Calu3 (cell line): ENCODE data around the gene ADI1. TPM values are rescaled to one million over a fixed set of nuclear protein-coding genes. Genes with fewer than 3 reads are reported as not detected.

ENCODE experiments used
- BruUV-seq: library from RNA; stranded (reverse); fragments of 400-500 nt; replicated peaks from 2 replicates; lab custom pipeline; 2021; lab: Mats Ljungman, UMichigan
- CTCF ChIA-PET: fragments of 300-600 bp; sonication (Branson Sonifier 250); formaldehyde crosslinking; loops from one replicate; lab custom pipeline; 2022; ENCODE audit warnings: antibody characterized with exemption; lab: Charles Lee
- DNase-seq: peaks from one replicate; pipeline ENCODE4 v3.0.0; 2022
- H3K27ac Mint-ChIP-seq: one replicate; pipeline ENCODE4 v1.8.0; 2022; ENCODE audit warnings: mixed read lengths; ENCODE audit not compliant: unreplicated experiment
- H3K27me3 Mint-ChIP-seq: one replicate; pipeline ENCODE4 v1.8.0; 2022; ENCODE audit warnings: mixed read lengths; ENCODE audit not compliant: unreplicated experiment
- H3K36me3 Mint-ChIP-seq: one replicate; pipeline ENCODE4 v1.8.0; 2022; ENCODE audit warnings: mild to moderate bottlenecking, moderate library complexity, mixed read lengths; ENCODE audit not compliant: insufficient read depth, unreplicated experiment
- H3K4me1 Mint-ChIP-seq: one replicate; pipeline ENCODE4 v1.8.0; 2022; ENCODE audit warnings: mild to moderate bottlenecking, low read depth, mixed read lengths; ENCODE audit not compliant: unreplicated experiment
- H3K4me3 Mint-ChIP-seq: one replicate; pipeline ENCODE4 v1.8.0; 2022; ENCODE audit warnings: mild to moderate bottlenecking, low read depth, moderate library complexity, mixed read lengths; ENCODE audit not compliant: unreplicated experiment
- H3K9me3 Mint-ChIP-seq: one replicate; pipeline ENCODE4 v1.8.0; 2022; ENCODE audit warnings: low read depth, mixed read lengths; ENCODE audit not compliant: unreplicated experiment
- intact Hi-C: fragments of 100-400 bp; cut with micrococcal nuclease; formaldehyde crosslinking; loops from one replicate; pipeline ENCODE4 v1.10.0; 2022; ENCODE audit not compliant: unreplicated experiment
- total RNA-seq: library from RNA; stranded (reverse); gene quantifications from 2 replicates; pipeline ENCODE4 v1.2.3, GENCODE V29; 2022
- TF ChIP-seq, protein P1 (sequence below): fragments of 200-600 bp; IDR thresholded peaks from one replicate; pipeline ENCODE4 v1.8.0; 2022; ENCODE audit warnings: antibody characterized with exemption; ENCODE audit not compliant: unreplicated experiment

The ADI1 gene
- total RNA-seq, 1 experiment from 2014 or later = 32.6 TPM

DNA sequence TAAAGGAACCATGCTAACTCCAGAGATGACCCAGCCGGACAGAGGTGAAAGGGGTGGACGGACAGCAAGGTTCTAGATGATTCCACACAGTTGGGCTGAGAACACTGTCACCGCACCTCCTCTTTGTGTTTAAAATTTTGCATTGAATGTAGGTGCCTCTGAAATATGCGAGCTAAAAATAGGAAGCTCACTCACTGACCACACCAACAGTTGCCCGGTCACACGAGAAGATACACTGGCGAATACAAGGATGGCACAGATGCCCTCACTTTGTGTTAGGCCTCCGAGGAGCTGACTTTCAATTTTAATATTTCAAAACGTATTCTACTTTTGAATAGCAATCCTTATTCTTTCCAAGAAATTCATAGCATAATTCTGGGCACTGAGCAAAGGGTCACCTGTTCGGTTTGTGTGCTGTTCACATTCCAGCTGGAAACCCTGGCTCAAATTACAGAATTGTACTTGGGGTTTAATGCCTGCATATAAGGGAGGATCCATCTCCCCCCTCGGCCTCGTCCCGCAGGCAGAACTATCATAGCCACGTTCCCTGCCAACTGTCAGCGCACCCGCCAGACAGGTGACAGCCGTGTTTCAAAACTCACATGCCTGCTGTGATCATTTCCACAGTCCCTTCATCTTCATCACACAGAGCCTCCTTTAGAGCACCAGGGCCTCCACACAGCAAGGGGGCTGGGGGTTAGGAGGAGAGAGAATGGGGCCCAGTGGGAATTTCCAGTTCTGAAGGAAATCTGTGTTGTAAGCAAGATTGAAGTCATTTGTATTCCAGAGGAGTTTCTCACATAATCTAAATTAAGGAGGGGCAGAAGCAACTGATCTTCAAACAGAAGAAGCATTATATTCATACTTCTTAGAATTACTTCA, 48.2 kb downstream of the ADI1 start:
- intact Hi-C loops = no loop called here
- Mint-ChIP-seq H3K27me3 (no peaks in the 10 kb centered on the region), H3K27ac (no peak overlapping the region), H3K4me1 (no peaks in the 10 kb centered on the region), H3K36me3 (peaks cover 29% of the 10 kb centered on the region), H3K4me3 (no peak overlapping the region), H3K9me3 (no peaks in the 10 kb centered on the region)
- CTCF ChIA-PET = interaction anchor here (0.8 kb wide), 1 partner anchor 10 kb away, joined by 3 read pairs; no protein-coding TSS in a partner anchor
- no TSS peak for BruUV-seq
- TF ChIP-seq, protein P1, sequence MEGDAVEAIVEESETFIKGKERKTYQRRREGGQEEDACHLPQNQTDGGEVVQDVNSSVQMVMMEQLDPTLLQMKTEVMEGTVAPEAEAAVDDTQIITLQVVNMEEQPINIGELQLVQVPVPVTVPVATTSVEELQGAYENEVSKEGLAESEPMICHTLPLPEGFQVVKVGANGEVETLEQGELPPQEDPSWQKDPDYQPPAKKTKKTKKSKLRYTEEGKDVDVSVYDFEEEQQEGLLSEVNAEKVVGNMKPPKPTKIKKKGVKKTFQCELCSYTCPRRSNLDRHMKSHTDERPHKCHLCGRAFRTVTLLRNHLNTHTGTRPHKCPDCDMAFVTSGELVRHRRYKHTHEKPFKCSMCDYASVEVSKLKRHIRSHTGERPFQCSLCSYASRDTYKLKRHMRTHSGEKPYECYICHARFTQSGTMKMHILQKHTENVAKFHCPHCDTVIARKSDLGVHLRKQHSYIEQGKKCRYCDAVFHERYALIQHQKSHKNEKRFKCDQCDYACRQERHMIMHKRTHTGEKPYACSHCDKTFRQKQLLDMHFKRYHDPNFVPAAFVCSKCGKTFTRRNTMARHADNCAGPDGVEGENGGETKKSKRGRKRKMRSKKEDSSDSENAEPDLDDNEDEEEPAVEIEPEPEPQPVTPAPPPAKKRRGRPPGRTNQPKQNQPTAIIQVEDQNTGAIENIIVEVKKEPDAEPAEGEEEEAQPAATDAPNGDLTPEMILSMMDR = no peak
- no peak for DNase-seq

- no TSS peak for BruUV-seq
- Mint-ChIP-seq H3K27me3 (no peaks in the 10 kb centered on the region), H3K4me3 (no peak overlapping the region), H3K4me1 (no peaks in the 10 kb centered on the region), H3K36me3 (peaks cover 33% of the 10 kb centered on the region), H3K27ac (no peak overlapping the region), H3K9me3 (no peaks in the 10 kb centered on the region)
- no peak for DNase-seq
- TF ChIP-seq, protein P1 = no peak
- CTCF ChIA-PET = interaction anchor here (0.8 kb wide), 1 partner anchor 9 kb away, joined by 3 read pairs; no protein-coding TSS in a partner anchor
- intact Hi-C loops = no loop called here
Observed at GRCh38 chr2:3470166-3470651, 49.1 kb downstream of the ADI1 start.

GRCh38 chr2:3469486-3469885, 49.8 kb downstream of the ADI1 start:
- DNase-seq = no peak
- H3K4me3 Mint-ChIP-seq = no peak overlapping the region
- H3K36me3 Mint-ChIP-seq = peaks cover 40% of the 10 kb centered on the region
- CTCF ChIA-PET = no interaction called here
- TF ChIP-seq, protein P1 = no peak
- no peaks in the 10 kb centered on the region for H3K9me3 Mint-ChIP-seq
- intact Hi-C loops = no loop called here
- no TSS peak for BruUV-seq
- no peaks in the 10 kb centered on the region for H3K27me3 Mint-ChIP-seq
- no peak overlapping the region for H3K27ac Mint-ChIP-seq
- no peaks in the 10 kb centered on the region for H3K4me1 Mint-ChIP-seq

GRCh38 chr2:3468296-3468988, 50.9 kb downstream of the ADI1 start:
- DNase-seq = no peak
- BruUV-seq = no TSS peak
- TF ChIP-seq, protein P1 = no peak
- Mint-ChIP-seq H3K9me3 (no peaks in the 10 kb centered on the region), H3K4me1 (no peaks in the 10 kb centered on the region), H3K27ac (no peak overlapping the region), H3K4me3 (no peak overlapping the region), H3K27me3 (no peaks in the 10 kb centered on the region), H3K36me3 (peaks cover 41% of the 10 kb centered on the region)
- intact Hi-C loops = no loop called here
- CTCF ChIA-PET = interaction anchor here (0.6 kb wide), 1 partner anchor 50 kb away, joined by 3 read pairs; no protein-coding TSS in a partner anchor
